ENCODE data around the gene TEKTIP1.
"Not testable (repeated sequence)": the region's sequence is repeated elsewhere in the genome, so short reads cannot be mapped to it uniquely, and the experiment has no call there.

Gene TEKTIP1

DNA sequence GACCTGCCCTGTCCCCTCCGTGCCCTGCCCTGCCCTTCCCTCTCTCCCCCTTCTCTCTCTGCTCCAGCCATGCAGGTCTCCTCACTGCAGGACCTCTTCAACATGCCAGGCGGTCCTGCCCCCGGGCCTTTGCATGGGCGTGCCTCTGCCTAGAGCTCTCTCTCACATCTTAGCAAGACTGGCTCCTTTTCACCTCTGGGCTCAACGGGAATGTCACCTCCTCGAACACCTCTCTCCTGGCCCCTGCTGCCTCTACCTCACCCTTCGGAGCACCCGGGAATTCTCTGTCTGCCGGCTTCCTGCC, 12.8 kb downstream of the TEKTIP1 start:
- H3K9me3 ChIP-seq (ENCODE audit: control insufficient read depth, low read length) = no peaks in the 10 kb centered on the region
- no peak overlapping the region for H3K27ac ChIP-seq (ENCODE audit: low read depth, low read length, severe bottlenecking)
- H3K4me3 ChIP-seq (ENCODE audit: extremely low read depth, insufficient read depth, low read length, poor library complexity, severe bottlenecking) = no peak overlapping the region
- 93 to 94% methylated on average over 8 to 9 of the region's 9 CpGs for WGBS, 2 experiments (ENCODE audit: insufficient coverage in 2 of 2)
- peaks cover 39% of the 10 kb centered on the region for H3K36me3 ChIP-seq (ENCODE audit: control insufficient read depth, insufficient read depth, low read length)
- H3K4me1 ChIP-seq (ENCODE audit: control insufficient read depth, insufficient read depth, low read length, poor library complexity, severe bottlenecking) = peaks cover 18% of the 10 kb centered on the region

DNA sequence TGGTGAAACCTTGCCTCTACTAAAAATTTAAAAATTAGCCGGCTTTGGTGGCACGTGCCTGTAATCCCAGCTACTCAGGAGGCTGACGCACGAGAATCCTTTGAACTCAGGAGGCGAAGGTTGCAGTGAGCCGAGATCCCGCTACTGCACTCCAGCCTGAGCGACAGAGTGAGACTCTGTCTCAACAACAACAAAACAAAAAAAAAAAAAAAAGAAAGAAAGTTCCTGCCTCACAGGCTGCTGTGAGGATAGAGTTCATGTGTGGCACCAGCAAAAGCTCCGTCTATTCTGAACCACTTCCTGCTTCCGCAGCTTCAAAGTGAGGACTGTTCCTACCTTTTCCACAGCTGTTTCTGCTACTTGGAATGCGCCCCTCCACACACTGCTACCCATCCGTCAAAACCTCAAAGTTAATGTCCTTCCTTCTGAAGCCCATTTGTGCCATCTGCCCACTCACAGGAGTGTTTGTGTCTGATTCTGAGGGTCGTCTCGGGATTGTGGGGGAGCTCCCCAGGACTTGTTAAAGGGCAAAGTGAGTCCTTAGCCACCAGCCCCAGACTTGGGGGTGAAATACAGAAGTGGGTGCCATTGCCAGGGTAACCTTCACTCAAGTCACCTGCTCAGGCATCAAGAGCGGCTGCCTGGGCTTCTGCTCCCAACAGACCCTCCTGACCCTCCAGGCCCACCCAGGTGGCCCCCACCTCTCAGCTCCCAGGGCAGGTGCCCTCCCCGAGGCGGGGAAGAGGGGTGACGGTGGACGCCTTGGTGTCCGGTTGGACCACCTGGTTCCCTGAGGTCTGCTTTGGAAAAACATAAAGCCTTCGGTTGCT, 15.5 kb downstream of the TEKTIP1 start:
- 89 to 94% methylated on average over 12 to 15 of the region's 21 CpGs for WGBS, 2 experiments (ENCODE audit: insufficient coverage in 2 of 2)
- H3K4me3 ChIP-seq (ENCODE audit: extremely low read depth, insufficient read depth, low read length, poor library complexity, severe bottlenecking) = no peak overlapping the region
- no peak overlapping the region for H3K27ac ChIP-seq (ENCODE audit: low read depth, low read length, severe bottlenecking)
- no peaks in the 10 kb centered on the region for H3K9me3 ChIP-seq (ENCODE audit: control insufficient read depth, low read length)
- peaks cover 18% of the 10 kb centered on the region for H3K4me1 ChIP-seq (ENCODE audit: control insufficient read depth, insufficient read depth, low read length, poor library complexity, severe bottlenecking)
- peaks cover 20% of the 10 kb centered on the region for H3K36me3 ChIP-seq (ENCODE audit: control insufficient read depth, insufficient read depth, low read length)

DNA sequence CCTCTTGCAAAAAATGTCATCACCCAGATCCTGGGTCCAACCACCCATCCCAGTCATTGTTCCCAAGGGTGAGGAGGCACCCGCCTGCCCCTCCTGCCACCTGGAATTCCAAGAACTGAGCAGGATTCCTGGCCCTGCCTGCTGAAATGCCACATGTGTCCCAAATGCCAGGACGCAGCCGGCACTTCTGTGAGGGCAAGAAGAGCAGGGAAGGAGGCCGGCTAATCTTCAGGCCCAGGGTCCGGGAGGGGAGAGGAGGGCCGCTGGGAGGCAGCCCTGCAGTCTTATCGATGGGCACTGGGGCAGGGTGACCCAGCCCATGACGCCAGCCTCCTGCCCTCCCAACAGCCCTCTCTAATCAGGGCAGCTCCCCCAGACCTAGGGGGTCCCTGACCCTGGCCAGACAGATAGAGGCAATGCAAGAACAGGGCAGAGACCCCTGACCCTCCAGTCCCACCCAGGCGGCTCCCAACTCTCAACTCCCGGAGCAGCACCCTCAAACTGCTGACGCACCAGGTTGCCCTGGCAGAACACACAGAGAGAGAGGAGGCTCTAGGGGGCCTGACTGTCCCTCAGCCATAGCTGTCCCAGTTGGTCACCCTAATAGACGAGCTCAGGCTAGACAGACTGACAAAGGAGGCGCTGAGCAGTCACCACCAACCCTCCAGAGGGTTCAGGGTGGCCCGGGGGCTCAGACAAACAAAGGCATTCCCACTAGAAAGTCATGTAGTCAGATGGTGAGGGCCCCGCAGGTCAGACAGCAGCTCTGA, 16.9 kb downstream of the TEKTIP1 start:
- WGBS, 2 experiments (ENCODE audit: insufficient coverage in 2 of 2) = 86 to 88% methylated on average over 10 to 14 of the region's 15 CpGs

DNA sequence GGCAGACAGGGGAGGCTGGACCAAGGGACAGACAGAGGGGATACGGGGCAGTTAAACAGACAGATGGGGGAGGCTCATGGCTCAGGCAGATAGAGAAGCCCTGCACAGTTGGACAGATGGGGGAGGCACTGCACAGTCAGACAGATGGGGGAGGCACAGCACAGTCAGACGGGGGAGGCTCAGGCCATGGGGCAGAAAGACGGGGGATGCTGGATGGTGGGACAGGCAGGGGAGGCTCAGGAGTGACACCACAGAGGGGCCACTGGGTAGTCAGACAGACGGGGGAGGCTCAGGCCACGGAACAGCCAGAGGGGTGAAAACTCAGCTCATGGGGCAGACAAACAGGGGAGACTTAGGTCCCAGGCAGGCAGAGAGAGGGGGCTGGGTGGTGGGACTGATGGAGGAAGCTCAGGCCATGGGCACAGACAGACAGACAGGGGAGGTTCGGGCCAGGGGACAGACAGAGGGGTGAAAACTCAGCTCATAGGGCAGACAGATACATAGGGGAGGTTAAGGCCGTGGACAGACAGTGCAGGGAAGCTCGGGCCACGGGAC, 17.5 kb downstream of the TEKTIP1 start:
- no peak overlapping the region for H3K27ac ChIP-seq (ENCODE audit: low read depth, low read length, severe bottlenecking)
- WGBS, 2 experiments (ENCODE audit: insufficient coverage in 2 of 2) = 50 to 59% methylated on average over 8 to 9 of the region's 9 CpGs
- H3K4me1 ChIP-seq (ENCODE audit: control insufficient read depth, insufficient read depth, low read length, poor library complexity, severe bottlenecking) = peaks cover 20% of the 10 kb centered on the region
- peaks cover 10% of the 10 kb centered on the region for H3K36me3 ChIP-seq (ENCODE audit: control insufficient read depth, insufficient read depth, low read length)
- peak overlapping the region; percentile 76 for H3K4me3 ChIP-seq (ENCODE audit: extremely low read depth, insufficient read depth, low read length, poor library complexity, severe bottlenecking)
- H3K9me3 ChIP-seq (ENCODE audit: control insufficient read depth, low read length) = no peaks in the 10 kb centered on the region

More for the DNA sequence above, 16.9 kb downstream of the TEKTIP1 start:
- Histone ChIP-seq H3K4me3 (ENCODE audit: extremely low read depth, insufficient read depth, low read length, poor library complexity, severe bottlenecking) (peak overlapping the region; percentile 76), H3K9me3 (ENCODE audit: control insufficient read depth, low read length) (no peaks in the 10 kb centered on the region), H3K36me3 (ENCODE audit: control insufficient read depth, insufficient read depth, low read length) (peaks cover 17% of the 10 kb centered on the region), H3K27ac (ENCODE audit: low read depth, low read length, severe bottlenecking) (no peak overlapping the region), H3K4me1 (ENCODE audit: control insufficient read depth, insufficient read depth, low read length, poor library complexity, severe bottlenecking) (peaks cover 20% of the 10 kb centered on the region)

DNA sequence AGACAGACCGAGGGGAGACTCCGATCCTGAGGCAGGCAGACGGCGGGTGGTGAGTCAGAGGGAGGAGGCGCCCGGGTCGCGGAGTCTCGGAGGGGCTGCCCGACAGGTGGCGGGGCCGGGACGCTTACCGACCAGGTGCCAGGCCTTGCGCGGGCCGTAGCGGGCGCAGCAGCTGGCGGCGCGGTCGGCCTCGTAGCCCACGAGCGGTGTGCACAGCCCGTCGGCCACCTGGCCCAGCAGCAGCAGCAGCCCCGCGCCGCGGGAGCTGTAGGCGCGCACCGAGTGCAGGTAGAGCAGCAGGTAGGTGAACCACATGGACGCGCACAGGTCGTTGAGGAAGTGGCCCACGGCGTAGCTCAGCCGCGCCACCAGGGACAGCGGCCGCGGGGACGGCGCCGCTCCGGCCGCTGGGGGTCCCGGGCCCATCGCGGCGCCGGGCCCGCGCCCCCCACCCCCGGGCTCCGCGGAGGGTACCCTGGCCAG, 18.0 kb downstream of the TEKTIP1 start:
- Histone ChIP-seq H3K27ac (ENCODE audit: low read depth, low read length, severe bottlenecking) (no peak overlapping the region), H3K4me1 (ENCODE audit: control insufficient read depth, insufficient read depth, low read length, poor library complexity, severe bottlenecking) (peaks cover 20% of the 10 kb centered on the region), H3K9me3 (ENCODE audit: control insufficient read depth, low read length) (no peaks in the 10 kb centered on the region), H3K36me3 (ENCODE audit: control insufficient read depth, insufficient read depth, low read length) (peaks cover 7% of the 10 kb centered on the region), H3K4me3 (ENCODE audit: extremely low read depth, insufficient read depth, low read length, poor library complexity, severe bottlenecking) (peak overlapping the region; percentile 76)
- 0% methylated on average over 39 to 60 of the region's 60 CpGs for WGBS, 2 experiments (ENCODE audit: insufficient coverage in 2 of 2)

DNA sequence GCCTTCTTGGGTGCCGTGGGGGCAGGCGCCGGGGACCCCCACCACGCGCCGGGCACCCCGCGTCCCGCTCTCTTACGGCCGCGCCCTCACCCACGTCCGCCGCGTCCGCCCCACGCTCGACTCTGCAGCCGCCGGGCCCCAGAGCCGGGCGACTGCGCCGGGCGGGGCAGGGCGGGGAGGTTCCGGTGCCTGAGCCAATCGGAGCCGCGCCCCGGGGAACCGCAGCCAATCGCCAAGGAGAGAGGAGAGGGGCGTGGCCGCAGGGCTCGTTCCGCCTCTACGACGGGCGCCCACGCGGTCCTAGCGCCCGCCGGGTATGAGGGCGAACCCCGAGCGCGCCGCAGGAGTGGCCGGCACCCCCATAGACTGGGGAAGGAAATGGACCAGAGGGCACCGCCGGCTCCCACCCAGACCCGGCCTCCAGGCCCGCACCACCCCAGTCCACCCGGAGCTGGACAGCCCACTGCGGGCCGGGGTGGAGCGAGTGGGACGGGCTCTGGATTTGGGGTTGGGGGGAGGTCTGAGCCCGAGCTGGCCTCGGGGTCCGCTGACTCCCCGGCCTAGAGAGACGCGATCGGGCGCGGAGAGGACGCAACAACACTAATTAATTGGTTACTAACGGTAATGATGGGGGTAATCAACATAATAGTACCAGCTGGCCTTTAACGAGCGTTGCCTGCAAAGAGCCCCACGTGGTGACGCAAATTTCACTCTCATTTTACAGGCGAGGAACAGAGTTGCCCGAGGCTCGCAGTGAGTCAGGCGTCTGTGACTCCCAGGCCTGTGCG, 18.7 kb downstream of the TEKTIP1 start, which contains the start of gene MFSD12:
Gene MFSD12 (minus strand): TSS at position 126 of the 788 bp plus-strand sequence. CDS start 183 bp downstream, outside the sequence.
- Histone ChIP-seq H3K36me3 (ENCODE audit: control insufficient read depth, insufficient read depth, low read length) (peaks cover 7% of the 10 kb centered on the region), H3K27ac (ENCODE audit: low read depth, low read length, severe bottlenecking) (peak within 1 kb of the TSS; percentile 67), H3K4me1 (ENCODE audit: control insufficient read depth, insufficient read depth, low read length, poor library complexity, severe bottlenecking) (peaks cover 19% of the 10 kb centered on the region), H3K4me3 (ENCODE audit: extremely low read depth, insufficient read depth, low read length, poor library complexity, severe bottlenecking) (peak within 1 kb of the TSS; percentile 76), H3K9me3 (ENCODE audit: control insufficient read depth, low read length) (no peaks in the 10 kb centered on the region)
- WGBS, 2 experiments (ENCODE audit: insufficient coverage in 2 of 2) = 1% methylated on average over 57 to 61 of the region's 81 CpGs

DNA sequence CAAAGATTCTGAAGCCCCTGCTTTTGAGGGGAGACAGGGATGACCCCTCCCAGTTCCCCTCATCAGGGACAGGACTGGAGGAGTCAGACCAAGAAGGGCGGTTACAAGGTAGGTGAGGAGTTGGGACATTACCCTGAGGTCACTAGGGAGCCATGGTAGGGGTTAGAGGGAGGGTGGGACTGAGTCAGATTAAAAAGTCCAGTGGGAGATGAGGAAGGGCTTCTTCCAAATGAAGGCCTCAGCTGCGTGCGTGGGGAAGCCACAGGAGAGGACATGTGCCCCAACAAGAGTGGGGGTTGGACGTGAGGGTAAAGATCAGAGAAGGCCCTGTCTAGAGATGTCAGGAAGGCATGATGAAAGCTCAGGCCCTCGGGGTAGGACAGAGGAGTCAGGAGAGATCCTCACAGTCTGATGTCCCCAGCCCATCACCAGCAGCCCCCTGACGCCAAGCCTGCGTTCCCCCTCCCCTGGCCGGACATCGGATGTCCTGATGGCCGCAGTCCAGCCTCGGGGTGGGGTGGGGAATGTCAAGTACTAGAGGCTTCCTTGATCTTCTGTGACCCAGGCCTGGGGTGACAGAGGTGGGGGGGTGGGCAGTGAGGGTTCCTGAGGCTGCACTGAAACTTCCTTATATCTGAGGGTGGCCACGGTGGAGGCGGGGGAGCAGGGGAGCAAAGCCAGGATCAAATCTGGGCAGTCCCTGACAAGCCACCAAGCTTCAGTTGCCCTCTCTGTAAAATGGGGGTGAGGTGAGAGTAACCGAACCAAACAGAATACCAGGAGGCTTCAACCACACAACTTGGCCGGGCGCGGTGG, 24.9 kb downstream of the TEKTIP1 start:
- 90 to 96% methylated on average over 10 to 12 of the region's 17 CpGs for WGBS, 2 experiments (ENCODE audit: insufficient coverage in 2 of 2)
- Histone ChIP-seq H3K9me3 (ENCODE audit: control insufficient read depth, low read length) (no peaks in the 10 kb centered on the region), H3K27ac (ENCODE audit: low read depth, low read length, severe bottlenecking) (no peak overlapping the region), H3K4me1 (ENCODE audit: control insufficient read depth, insufficient read depth, low read length, poor library complexity, severe bottlenecking) (peaks cover 6% of the 10 kb centered on the region), H3K4me3 (ENCODE audit: extremely low read depth, insufficient read depth, low read length, poor library complexity, severe bottlenecking) (no peak overlapping the region), H3K36me3 (ENCODE audit: control insufficient read depth, insufficient read depth, low read length) (no peaks in the 10 kb centered on the region)

DNA sequence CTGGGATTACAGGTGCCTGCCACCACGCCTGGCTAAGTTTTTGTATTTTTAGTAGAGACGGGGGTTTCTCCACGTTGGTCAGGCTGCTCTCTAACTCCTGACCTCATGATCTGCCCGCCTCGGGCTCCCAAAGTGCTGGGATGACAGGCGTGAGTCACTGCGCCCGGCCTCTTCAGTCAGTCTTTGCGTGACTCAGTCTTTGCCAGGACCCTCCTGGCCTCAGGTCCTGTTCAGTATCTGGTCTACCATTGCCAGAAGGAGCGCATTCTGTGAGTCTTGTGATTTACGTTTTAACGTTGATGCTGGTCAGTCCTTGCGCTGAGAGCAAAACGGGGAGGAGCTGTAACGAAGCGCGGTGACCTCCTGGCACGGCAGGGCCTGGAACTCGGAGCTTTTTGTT, 26.2 kb downstream of the TEKTIP1 start:
- Histone ChIP-seq H3K4me3 (ENCODE audit: extremely low read depth, insufficient read depth, low read length, poor library complexity, severe bottlenecking) (no peak overlapping the region), H3K9me3 (ENCODE audit: control insufficient read depth, low read length) (no peaks in the 10 kb centered on the region), H3K4me1 (ENCODE audit: control insufficient read depth, insufficient read depth, low read length, poor library complexity, severe bottlenecking) (peaks cover 6% of the 10 kb centered on the region), H3K36me3 (ENCODE audit: control insufficient read depth, insufficient read depth, low read length) (no peaks in the 10 kb centered on the region), H3K27ac (ENCODE audit: low read depth, low read length, severe bottlenecking) (peak overlapping the region; percentile 57)
- 80 to 84% methylated on average over 13 to 19 of the region's 19 CpGs for WGBS, 2 experiments (ENCODE audit: insufficient coverage in 2 of 2)

DNA sequence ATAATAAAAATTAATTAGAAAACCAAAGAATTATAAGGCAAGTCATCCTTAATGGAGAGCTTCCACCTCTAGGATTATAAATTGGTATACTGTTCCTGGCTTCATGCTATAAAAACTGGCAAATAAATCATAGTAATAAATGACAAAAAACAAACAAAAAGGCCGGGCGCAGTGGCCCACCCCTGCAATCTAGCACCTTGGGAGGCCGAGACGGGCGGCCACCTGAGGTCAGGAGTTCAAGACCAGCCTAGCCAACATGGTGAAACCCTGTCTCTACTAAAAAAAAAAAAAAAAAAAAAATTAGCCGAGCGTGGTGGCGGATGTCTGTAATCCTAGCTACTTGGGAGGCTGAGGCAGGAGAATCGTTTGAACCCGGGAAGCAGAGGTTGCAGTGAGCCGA, 31.1 kb downstream of the TEKTIP1 start:
- H3K27ac ChIP-seq (ENCODE audit: low read depth, low read length, severe bottlenecking); H3K9me3 ChIP-seq (ENCODE audit: control insufficient read depth, low read length); H3K4me1 ChIP-seq (ENCODE audit: control insufficient read depth, insufficient read depth, low read length, poor library complexity, severe bottlenecking); H3K4me3 ChIP-seq (ENCODE audit: extremely low read depth, insufficient read depth, low read length, poor library complexity, severe bottlenecking); H3K36me3 ChIP-seq (ENCODE audit: control insufficient read depth, insufficient read depth, low read length): not testable (repeated sequence)
- WGBS, 2 experiments (ENCODE audit: insufficient coverage in 2 of 2) = no CpG with 5 or more reads among the region's 11 CpGs
